HEK293T (cell line): ENCODE measurements around the gene S100A6.

Source experiments
- ARNT ChIP-seq: fragments of 450-650 bp; IDR thresholded peaks from 2 replicates; pipeline ENCODE4 v1.6.1; 2017; ENCODE audit warnings: mild to moderate bottlenecking
- BHLHE40 ChIP-seq: fragments of 450-650 bp; IDR thresholded peaks from 2 replicates; pipeline ENCODE4 v1.6.1; 2016; ENCODE audit warnings: mild to moderate bottlenecking, moderate library complexity, borderline replicate concordance
- CTBP1 ChIP-seq: fragments of 450-650 bp; IDR thresholded peaks from 2 replicates; pipeline ENCODE4 v1.6.1; 2016; ENCODE audit warnings: borderline replicate concordance
- ELF4 ChIP-seq: fragments of 450-650 bp; IDR thresholded peaks from 2 replicates; pipeline ENCODE4 v1.6.1; 2017; ENCODE audit warnings: antibody characterized with exemption
- FOXA1 ChIP-seq: fragments of 450-650 bp; IDR thresholded peaks from 2 replicates; pipeline ENCODE4 v1.6.1; 2016; ENCODE audit warnings: mild to moderate bottlenecking
- FOXM1 ChIP-seq: fragments of 450-650 bp; IDR thresholded peaks from 2 replicates; pipeline ENCODE4 v1.6.1; 2017; ENCODE audit warnings: mild to moderate bottlenecking, borderline replicate concordance
- LEF1 ChIP-seq: fragments of 450-650 bp; IDR thresholded peaks from 2 replicates; pipeline ENCODE4 v1.6.1; 2017; ENCODE audit warnings: mild to moderate bottlenecking, borderline replicate concordance
- SUZ12 ChIP-seq: fragments of 450-650 bp; IDR thresholded peaks from 2 replicates; pipeline ENCODE4 v1.6.1; 2016; ENCODE audit warnings: mild to moderate bottlenecking

DNA sequence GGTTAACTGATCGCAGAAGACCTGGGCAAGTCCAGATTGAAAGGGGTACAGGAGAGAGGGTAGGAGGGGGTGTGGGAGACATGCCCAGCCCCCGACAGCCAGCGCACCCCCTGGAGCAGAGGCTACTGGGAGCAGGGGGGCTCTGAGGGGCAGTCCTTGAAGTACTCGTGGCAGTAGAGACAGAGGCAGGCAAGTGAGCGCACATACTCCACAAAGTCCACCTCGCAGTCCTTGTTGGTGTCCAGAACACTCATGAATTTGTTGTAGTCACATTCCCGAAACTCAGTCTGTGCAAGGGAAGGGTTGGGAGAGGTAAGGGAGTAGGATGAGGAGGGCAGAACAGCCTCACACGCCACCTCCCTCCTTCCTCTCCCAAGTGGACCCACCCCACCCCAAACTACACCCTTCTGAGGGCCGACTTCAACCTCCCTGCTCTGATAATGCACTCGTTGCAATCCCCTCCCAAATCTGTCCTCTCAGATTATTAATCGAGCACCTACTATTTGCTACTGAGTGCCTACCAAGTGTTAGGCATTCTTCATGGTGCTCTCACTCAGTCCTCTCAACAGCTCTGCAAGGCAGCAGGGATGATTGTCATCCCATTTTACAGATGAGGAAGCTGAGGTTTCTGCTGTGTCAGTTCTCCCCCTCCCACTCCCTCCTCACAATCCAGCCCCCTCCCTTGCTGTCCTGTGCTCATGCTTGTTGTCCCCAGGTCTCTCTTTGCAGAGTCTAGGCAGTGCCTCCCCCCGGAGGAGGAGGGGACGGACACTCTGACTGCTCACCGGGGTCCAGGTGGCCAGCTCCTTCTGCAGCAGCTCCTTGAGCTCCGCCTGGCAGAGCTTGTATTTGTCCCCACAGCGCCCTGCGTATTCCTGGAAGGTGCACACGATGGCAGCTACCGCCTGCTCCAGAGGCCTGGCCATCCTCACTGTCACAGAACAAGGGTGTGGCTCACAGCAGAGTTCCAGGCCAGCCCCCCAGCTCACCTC, 12.1 kb upstream of the S100A6 start:
- TF ChIP-seq FOXA1: no peak
- no peak for TF ChIP-seq FOXM1
- TF ChIP-seq ELF4: no peak
- no peak for TF ChIP-seq ARNT
- TF ChIP-seq LEF1: no peak
- no peak for TF ChIP-seq SUZ12
- no peak for TF ChIP-seq BHLHE40
- TF ChIP-seq CTBP1: no peak
